IMR-90 (cell line): Measurements from ENCODE around the gene ASB14. TPM values are rescaled to one million over a fixed set of nuclear protein-coding genes. Genes with fewer than 3 reads are reported as not detected.
"Not testable (repeated sequence)": the region's sequence is repeated elsewhere in the genome, so short reads cannot be mapped to it uniquely, and the experiment has no call there.

ENCODE experiments used
- ATAC-seq: fragments of 200-7000 bp; cut with Tn5 transposase; 2 replicates; pipeline ENCODE4 v1.9.1; 2020; ENCODE audit warnings: low read depth, mild to moderate bottlenecking, moderate library complexity
- BruUV-seq: library from RNA; stranded (reverse); fragments of 400-500 nt; replicated peaks from 2 replicates; lab custom pipeline; 2021; lab: Mats Ljungman, UMichigan
- CTCF ChIA-PET: fragments of 300-600 bp; formaldehyde crosslinking; extraction: SDS; loops from one replicate; lab custom pipeline; 2021; ENCODE audit warnings: antibody characterized with exemption; lab: Yijun Ruan, JAX
- POLR2A ChIA-PET: fragments of 300-600 bp; sonication (Branson Sonifier 250); formaldehyde crosslinking; loops from one replicate; lab custom pipeline; 2022; ENCODE audit warnings: antibody characterized with exemption; ENCODE audit not compliant: unreplicated experiment; lab: Charles Lee
- DNase-seq: peaks from one replicate; pipeline ENCODE4 v3.0.0; 2013
- H2AFZ ChIP-seq: replicated peaks from 2 replicates; pipeline ENCODE3; 2013; ENCODE audit warnings: low read length, mild to moderate bottlenecking; ENCODE audit not compliant: poor library complexity
- H2AK5ac ChIP-seq: 2 replicates; pipeline ENCODE4 v1.6.1; 2013; ENCODE audit warnings: low read depth, low read length, inconsistent platforms
- H2AK9ac ChIP-seq: replicated peaks from 2 replicates; pipeline ENCODE3; 2013; ENCODE audit warnings: mild to moderate bottlenecking, low read depth, low read length, moderate library complexity; ENCODE audit not compliant: poor library complexity
- H2BK120ac ChIP-seq: 2 replicates; pipeline ENCODE4 v1.6.1; 2013; ENCODE audit warnings: low read depth, low read length, inconsistent platforms
- H2BK15ac ChIP-seq: 3 replicates; pipeline ENCODE4 v1.6.1; 2013; ENCODE audit warnings: low read depth, low read length, inconsistent platforms
- H2BK20ac ChIP-seq: 2 replicates; pipeline ENCODE4 v1.6.1; 2013; ENCODE audit warnings: low read depth, mild to moderate bottlenecking, inconsistent platforms, low read length, moderate library complexity
- H2BK5ac ChIP-seq: 2 replicates; pipeline ENCODE4 v1.6.1; 2013; ENCODE audit warnings: mild to moderate bottlenecking, low read depth, low read length, inconsistent platforms; ENCODE audit not compliant: poor library complexity, severe bottlenecking
- H3K14ac ChIP-seq: replicated peaks from 2 replicates; pipeline ENCODE4 v1.6.1; 2013; ENCODE audit warnings: low read depth, low read length, inconsistent platforms
- H3K18ac ChIP-seq: 2 replicates; pipeline ENCODE4 v1.6.1; 2013; ENCODE audit warnings: low read depth, low read length, control low read depth
- H3K23ac ChIP-seq: 2 replicates; pipeline ENCODE4 v1.6.1; 2013; ENCODE audit warnings: low read depth, low read length, inconsistent platforms
- H3K27ac ChIP-seq: 2 replicates; pipeline ENCODE4 v1.5.1; 2013; ENCODE audit warnings: mild to moderate bottlenecking, control low read depth, low read length; ENCODE audit not compliant: insufficient read depth
- H3K27me3 ChIP-seq: 2 replicates; pipeline ENCODE4 v1.6.1; 2013; ENCODE audit warnings: low read length; ENCODE audit not compliant: control insufficient read depth, insufficient read depth
- H3K36me3 ChIP-seq: 2 replicates; pipeline ENCODE4 v1.6.1; 2013; ENCODE audit warnings: low read length, mixed read lengths; ENCODE audit not compliant: control insufficient read depth, insufficient read depth
- H3K4ac ChIP-seq: 2 replicates; pipeline ENCODE4 v1.6.1; 2013; ENCODE audit warnings: low read depth, low read length, inconsistent platforms
- H3K4me1 ChIP-seq: 2 replicates; pipeline ENCODE4 v1.6.1; 2013; ENCODE audit warnings: low read length, mixed read lengths; ENCODE audit not compliant: control insufficient read depth, insufficient read depth
- H3K4me2 ChIP-seq: 2 replicates; pipeline ENCODE4 v1.6.1; 2013; ENCODE audit warnings: low read depth, mild to moderate bottlenecking, control low read depth, low read length, moderate library complexity
- H3K4me3 ChIP-seq: 2 replicates; pipeline ENCODE4 v1.5.1; 2013; ENCODE audit warnings: low read depth, mild to moderate bottlenecking, control low read depth, low read length, moderate library complexity; ENCODE audit not compliant: insufficient read depth
- H3K56ac ChIP-seq: 2 replicates; pipeline ENCODE4 v1.6.1; 2013; ENCODE audit warnings: low read length, inconsistent platforms; ENCODE audit not compliant: insufficient read depth; ENCODE audit errors: extremely low read depth
- H3K79me1 ChIP-seq, 2 experiments: 2 replicates each; pipeline ENCODE4 v1.6.1; 2013; ENCODE audit warnings: low read length in 2 of 2, inconsistent platforms in 1 of 2, low read depth in 1 of 2
- H3K9ac ChIP-seq: 2 replicates; pipeline ENCODE4 v1.6.1; 2013; ENCODE audit warnings: low read depth, low read length, control low read depth
- H3K9me1 ChIP-seq: 2 replicates; pipeline ENCODE4 v1.6.1; 2013; ENCODE audit warnings: low read length, inconsistent platforms; ENCODE audit not compliant: insufficient read depth
- H3K9me3 ChIP-seq: 2 replicates; pipeline ENCODE4 v1.6.1; 2013; ENCODE audit warnings: low read length; ENCODE audit not compliant: control insufficient read depth, insufficient read depth
- H4K20me1 ChIP-seq: 2 replicates; pipeline ENCODE4 v1.6.1; 2013; ENCODE audit warnings: low read length, inconsistent platforms; ENCODE audit not compliant: insufficient read depth
- H4K5ac ChIP-seq: 2 replicates; pipeline ENCODE4 v1.6.1; 2013; ENCODE audit warnings: mild to moderate bottlenecking, low read depth, low read length, control low read depth
- H4K8ac ChIP-seq, 2 experiments: 2 replicates each; pipeline ENCODE4 v1.6.1; 2013; ENCODE audit warnings: low read depth in 2 of 2, low read length in 2 of 2, control low read depth in 1 of 2, inconsistent platforms in 1 of 2
- H4K91ac ChIP-seq: 2 replicates; pipeline ENCODE4 v1.6.1; 2013; ENCODE audit warnings: low read depth, low read length, inconsistent platforms; ENCODE audit not compliant: insufficient read depth
- CTCF ChIP-seq: conservative IDR thresholded peaks from 2 replicates; pipeline ENCODE4 v1.5.1; 2012; ENCODE audit warnings: mild to moderate bottlenecking, low read depth, low read length, improper control_type of control experiment
- WGBS, 2 experiments: methylation state at CpG; one replicate each; pipeline versions ENCODE4 v1.1.5 to v1.1.7; 2013; ENCODE audit warnings: missing lambda C conversion rate in 2 of 2; ENCODE audit not compliant: insufficient read length in 1 of 2; ENCODE audit errors: extremely low coverage in 2 of 2; 5-methylcytosine and 5-hydroxymethylcytosine counted together
- dilution Hi-C: fragments of 300-500 bp; cut with HindIII; formaldehyde crosslinking; loops from one replicate; pipeline ENCODE4 v1.14.3; 2018; ENCODE audit warnings: low sequenced_read_pairs; ENCODE audit not compliant: unreplicated experiment
- in situ Hi-C: fragments of 300-500 bp; cut with MboI; formaldehyde crosslinking; loops from 3 replicates; pipeline ENCODE4 v1.14.3; 2019; ENCODE audit warnings: low sequenced_read_pairs, inconsistent platforms, mixed read lengths
- intact Hi-C: fragments of 100-400 bp; cut with micrococcal nuclease; formaldehyde crosslinking; loops from 2 replicates; pipeline ENCODE4 v1.10.0; 2022
- polyA plus RNA-seq, 3 experiments: library from polyadenylated mRNA; depleted of rRNA; stranded (reverse); fragments of >200 nt; gene quantifications; 2 replicates each; pipeline ENCODE4 v1.2.3, GENCODE V29; 2012; ENCODE audit warnings: low replicate concordance in 1 of 3
- total RNA-seq: library from RNA; depleted of rRNA; stranded (reverse); fragments of >200 nt; gene quantifications from 2 replicates; pipeline ENCODE4 v1.2.3, GENCODE V29; 2012

The ASB14 gene
- total and polyA plus RNA-seq, 2 of the 4 experiments (the other 2 are of a cell fraction), result not detected

GRCh38 chr3:57309769-57310360 is 17.4 kb upstream of the ASB14 start:
- ATAC-seq, result no peak
- no peak overlapping the region for H2AK9ac ChIP-seq
- no peak overlapping the region for H3K18ac ChIP-seq
- no peak overlapping the region for H4K8ac ChIP-seq
- H3K36me3 ChIP-seq, result no peaks in the 10 kb centered on the region
- no peak overlapping the region for H2AK5ac ChIP-seq
- H3K4me1 ChIP-seq, result no peaks in the 10 kb centered on the region
- peaks cover 2% of the 10 kb centered on the region for H3K27me3 ChIP-seq
- H3K27ac ChIP-seq, result no peak overlapping the region
- H3K9me3 ChIP-seq, result no peaks in the 10 kb centered on the region
- H3K56ac ChIP-seq, result no peak overlapping the region
- in situ Hi-C loops (no loop called here), intact Hi-C loops (no loop called here), dilution Hi-C loops (no loop called here)
- no peak overlapping the region for H3K14ac ChIP-seq
- no peak overlapping the region for H4K91ac ChIP-seq
- ChIA-PET CTCF (no interaction called here), POLR2A (no interaction called here)
- H3K4me2 ChIP-seq, result no peak overlapping the region
- no peak for DNase-seq
- H3K79me1 ChIP-seq, result no peaks in the 10 kb centered on the region
- no peak overlapping the region for H3K23ac ChIP-seq
- no peak overlapping the region for H4K5ac ChIP-seq
- no peak for TF ChIP-seq CTCF
- no peak overlapping the region for H2BK5ac ChIP-seq
- H4K20me1 ChIP-seq, result no peaks in the 10 kb centered on the region
- no peak overlapping the region for H3K9ac ChIP-seq
- no CpG with 5 or more reads among the region's 3 CpGs for WGBS, 2 experiments
- no peak overlapping the region for H3K4me3 ChIP-seq
- no peak overlapping the region for H3K4ac ChIP-seq
- no TSS peak for BruUV-seq
- H2BK15ac ChIP-seq, result no peak overlapping the region
- H3K9me1 ChIP-seq, result no peaks in the 10 kb centered on the region
- no peak overlapping the region for H2AFZ ChIP-seq
- H2BK120ac ChIP-seq, result no peak overlapping the region
- H2BK20ac ChIP-seq, result no peak overlapping the region

GRCh38 chr3:57303520-57303919 is 11.0 kb upstream of the ASB14 start:
- dilution Hi-C loops, BruUV-seq, in situ Hi-C loops, H3K4me2 ChIP-seq, H2BK120ac ChIP-seq, H3K14ac ChIP-seq, H3K36me3 ChIP-seq, H3K9me3 ChIP-seq, ATAC-seq, H3K27ac ChIP-seq, H3K9me1 ChIP-seq, H3K27me3 ChIP-seq, H2AK5ac ChIP-seq, H3K4me1 ChIP-seq, H3K23ac ChIP-seq, H2BK5ac ChIP-seq, H4K20me1 ChIP-seq, H3K79me1 ChIP-seq, H2BK20ac ChIP-seq, H2AFZ ChIP-seq, H3K4me3 ChIP-seq, H3K18ac ChIP-seq, intact Hi-C loops, H4K5ac ChIP-seq, H3K4ac ChIP-seq, POLR2A ChIA-PET, H4K8ac ChIP-seq, H4K91ac ChIP-seq, H2AK9ac ChIP-seq, H3K56ac ChIP-seq, H3K9ac ChIP-seq, H2BK15ac ChIP-seq: not testable (repeated sequence)
- WGBS, 2 experiments, result 100% methylated on average over 1 of the region's 7 CpGs; no CpG with 5 or more reads in 1 of the 2 experiments
- CTCF ChIA-PET, result interaction anchor here (0.7 kb wide), 1 partner anchor 82 kb away, joined by 3 read pairs; no protein-coding TSS in a partner anchor
- DNase-seq, result peak; percentile 9
